ENCODE results near the gene STARD9. TPM values are rescaled to one million over a fixed set of nuclear protein-coding genes. Genes with fewer than 3 reads are reported as not detected.

The STARD9 gene
- total and polyA plus RNA-seq, 2 of the 4 experiments (the other 2 are of a cell fraction) = 2.0 to 3.2 TPM

GRCh38 chr15:42741710-42742109 lies 166.3 kb downstream of the STARD9 start:
- Histone ChIP-seq H3K27me3 (ENCODE audit: control insufficient read depth, insufficient read depth, low read length) (no peaks in the 10 kb centered on the region), H4K20me1 (ENCODE audit: insufficient read depth, low read length) (no peaks in the 10 kb centered on the region; the same call in 1 of the 2 replicates), H3K18ac (ENCODE audit: low read depth, low read length) (no peak overlapping the region), H4K8ac (ENCODE audit: low read depth in 2 of 2, low read length in 2 of 2) (no peak overlapping the region), H3K27ac (ENCODE audit: insufficient read depth, low read length) (no peak overlapping the region), H3K4ac (ENCODE audit: low read depth, low read length) (no peak overlapping the region), H3K4me2 (ENCODE audit: low read depth, low read length) (no peak overlapping the region), H3K4me1 (ENCODE audit: control insufficient read depth, insufficient read depth, low read length) (peaks cover 3% of the 10 kb centered on the region), H3K56ac (ENCODE audit: extremely low read depth, insufficient read depth, low read length) (no peak overlapping the region), H3K79me1 (ENCODE audit: low read depth in 1 of 2, low read length in 2 of 2) (peaks cover 0 to 6% of the 10 kb centered on the region in 2 experiments; a peak in 1 of 4 replicates), H2AK9ac (replicated peaks; ENCODE audit: low read depth, low read length, poor library complexity) (no peak overlapping the region), H3K9ac (ENCODE audit: low read depth, low read length) (no peak overlapping the region), H2BK20ac (ENCODE audit: low read depth, low read length) (no peak overlapping the region), H2BK120ac (ENCODE audit: low read depth, low read length) (no peak overlapping the region), H3K23ac (ENCODE audit: low read depth, low read length) (no peak overlapping the region), H4K91ac (ENCODE audit: insufficient read depth, low read depth, low read length) (no peak overlapping the region), H2BK5ac (ENCODE audit: low read depth, low read length, poor library complexity, severe bottlenecking) (no peak overlapping the region), H3K9me1 (ENCODE audit: insufficient read depth, low read length) (peaks cover 4% of the 10 kb centered on the region; the same call in 1 of the 2 replicates), H3K9me3 (ENCODE audit: control insufficient read depth, insufficient read depth, low read length) (no peaks in the 10 kb centered on the region), H3K14ac (replicated peaks; ENCODE audit: low read depth, low read length) (no peak overlapping the region), H3K36me3 (ENCODE audit: control insufficient read depth, insufficient read depth, low read length) (peaks cover 3% of the 10 kb centered on the region; the same call in 1 of the 2 replicates), H2AK5ac (ENCODE audit: low read depth, low read length) (no peak overlapping the region), H2BK15ac (ENCODE audit: low read depth, low read length) (no peak overlapping the region), H4K5ac (ENCODE audit: low read depth, low read length) (no peak overlapping the region), H3K4me3 (ENCODE audit: insufficient read depth, low read depth, low read length) (no peak overlapping the region), H2AFZ (replicated peaks; ENCODE audit: low read length, poor library complexity) (no peak overlapping the region)
- no TSS peak for BruUV-seq (replicated peaks)
- no peak for DNase-seq
- no peak for TF ChIP-seq POLR2A (IDR thresholded peaks at IDR 0.05; ENCODE audit: low read depth, low read length)
- no peak for TF ChIP-seq USF2 (IDR thresholded peaks at IDR 0.05; ENCODE audit: low read depth, low read length)
- no peak for TF ChIP-seq MAFK (IDR thresholded peaks at IDR 0.05; ENCODE audit: low read depth, low read length)
- TF ChIP-seq CHD1 (IDR thresholded peaks at IDR 0.05; ENCODE audit: low read depth, low read length) = no peak
- TF ChIP-seq MAZ (IDR thresholded peaks at IDR 0.05; ENCODE audit: borderline replicate concordance, low read depth, low read length) = no peak
- TF ChIP-seq, protein P1, sequence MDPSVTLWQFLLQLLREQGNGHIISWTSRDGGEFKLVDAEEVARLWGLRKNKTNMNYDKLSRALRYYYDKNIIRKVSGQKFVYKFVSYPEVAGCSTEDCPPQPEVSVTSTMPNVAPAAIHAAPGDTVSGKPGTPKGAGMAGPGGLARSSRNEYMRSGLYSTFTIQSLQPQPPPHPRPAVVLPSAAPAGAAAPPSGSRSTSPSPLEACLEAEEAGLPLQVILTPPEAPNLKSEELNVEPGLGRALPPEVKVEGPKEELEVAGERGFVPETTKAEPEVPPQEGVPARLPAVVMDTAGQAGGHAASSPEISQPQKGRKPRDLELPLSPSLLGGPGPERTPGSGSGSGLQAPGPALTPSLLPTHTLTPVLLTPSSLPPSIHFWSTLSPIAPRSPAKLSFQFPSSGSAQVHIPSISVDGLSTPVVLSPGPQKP (IDR thresholded peaks at IDR 0.05; ENCODE audit: borderline replicate concordance, low read depth, low read length) = no peak
- TF ChIP-seq BHLHE40 (IDR thresholded peaks at IDR 0.05; ENCODE audit: low read depth, low read length) = no peak
- no peak for TF ChIP-seq RFX5 (IDR thresholded peaks at IDR 0.05; ENCODE audit: low read depth, low read length)
- TF ChIP-seq, protein P2, sequence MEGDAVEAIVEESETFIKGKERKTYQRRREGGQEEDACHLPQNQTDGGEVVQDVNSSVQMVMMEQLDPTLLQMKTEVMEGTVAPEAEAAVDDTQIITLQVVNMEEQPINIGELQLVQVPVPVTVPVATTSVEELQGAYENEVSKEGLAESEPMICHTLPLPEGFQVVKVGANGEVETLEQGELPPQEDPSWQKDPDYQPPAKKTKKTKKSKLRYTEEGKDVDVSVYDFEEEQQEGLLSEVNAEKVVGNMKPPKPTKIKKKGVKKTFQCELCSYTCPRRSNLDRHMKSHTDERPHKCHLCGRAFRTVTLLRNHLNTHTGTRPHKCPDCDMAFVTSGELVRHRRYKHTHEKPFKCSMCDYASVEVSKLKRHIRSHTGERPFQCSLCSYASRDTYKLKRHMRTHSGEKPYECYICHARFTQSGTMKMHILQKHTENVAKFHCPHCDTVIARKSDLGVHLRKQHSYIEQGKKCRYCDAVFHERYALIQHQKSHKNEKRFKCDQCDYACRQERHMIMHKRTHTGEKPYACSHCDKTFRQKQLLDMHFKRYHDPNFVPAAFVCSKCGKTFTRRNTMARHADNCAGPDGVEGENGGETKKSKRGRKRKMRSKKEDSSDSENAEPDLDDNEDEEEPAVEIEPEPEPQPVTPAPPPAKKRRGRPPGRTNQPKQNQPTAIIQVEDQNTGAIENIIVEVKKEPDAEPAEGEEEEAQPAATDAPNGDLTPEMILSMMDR (conservative IDR thresholded peaks at IDR 0.05; ENCODE audit: low read depth, low read length) = no peak
- TF ChIP-seq FOS (IDR thresholded peaks at IDR 0.05; ENCODE audit: low read depth, low read length) = no peak
- TF ChIP-seq CEBPB (IDR thresholded peaks at IDR 0.05; ENCODE audit: low read depth, low read length) = no peak
- dilution Hi-C loops (cut with HindIII; ENCODE audit: low sequenced_read_pairs, unreplicated experiment) (no loop called here), in situ Hi-C loops (cut with MboI; ENCODE audit: low sequenced_read_pairs) (no loop called here), intact Hi-C loops (cut with micrococcal nuclease) (no loop called here)
- POLR2A ChIA-PET (ENCODE audit: unreplicated experiment) = no interaction called here
- ATAC-seq (ENCODE audit: low read depth) = no peak
- CTCF ChIA-PET = interaction anchor here (0.6 kb wide), 1 partner anchor 185 kb away, joined by 5 read pairs; no protein-coding TSS in a partner anchor
- no CpG with 5 or more reads among the region's 2 CpGs for WGBS, 2 experiments (ENCODE audit: extremely low coverage in 2 of 2, insufficient read length in 1 of 2)

Measured in IMR-90 (cell line).